Astrocyte of the cerebellum (primary cell): ENCODE data around the gene PPP1R12B.
A peak's percentile ranks its signal among the peaks of the same experiment; 100 is the strongest.
"Not testable (repeated sequence)": the region's sequence is repeated elsewhere in the genome, so short reads cannot be mapped to it uniquely, and the experiment has no call there.

Experiments
- DNase-seq: peaks from one replicate; pipeline ENCODE4 v3.0.0-alpha.2; 2011; ENCODE audit warnings: low read depth
- H3K4me3 ChIP-seq: 2 replicates; pipeline ENCODE4 v1.5.1; 2011; ENCODE audit warnings: mild to moderate bottlenecking, low read depth, low read length, moderate library complexity
- in situ Hi-C: cut with HindIII; loops from 2 replicates; pipeline ENCODE4 v1.10.0; 2017; ENCODE audit warnings: low sequenced_read_pairs
- TF ChIP-seq, protein P1 (sequence below): IDR thresholded peaks from 2 replicates; pipeline ENCODE4 v1.5.1; 2012; ENCODE audit warnings: low read length, low read depth, moderate library complexity, mild to moderate bottlenecking; ENCODE audit errors: missing control alignments

PPP1R12B gene

GRCh38 chr1:202613571-202613970, 265.1 kb downstream of the PPP1R12B start:
- no peak for DNase-seq
- TF ChIP-seq, protein P1, sequence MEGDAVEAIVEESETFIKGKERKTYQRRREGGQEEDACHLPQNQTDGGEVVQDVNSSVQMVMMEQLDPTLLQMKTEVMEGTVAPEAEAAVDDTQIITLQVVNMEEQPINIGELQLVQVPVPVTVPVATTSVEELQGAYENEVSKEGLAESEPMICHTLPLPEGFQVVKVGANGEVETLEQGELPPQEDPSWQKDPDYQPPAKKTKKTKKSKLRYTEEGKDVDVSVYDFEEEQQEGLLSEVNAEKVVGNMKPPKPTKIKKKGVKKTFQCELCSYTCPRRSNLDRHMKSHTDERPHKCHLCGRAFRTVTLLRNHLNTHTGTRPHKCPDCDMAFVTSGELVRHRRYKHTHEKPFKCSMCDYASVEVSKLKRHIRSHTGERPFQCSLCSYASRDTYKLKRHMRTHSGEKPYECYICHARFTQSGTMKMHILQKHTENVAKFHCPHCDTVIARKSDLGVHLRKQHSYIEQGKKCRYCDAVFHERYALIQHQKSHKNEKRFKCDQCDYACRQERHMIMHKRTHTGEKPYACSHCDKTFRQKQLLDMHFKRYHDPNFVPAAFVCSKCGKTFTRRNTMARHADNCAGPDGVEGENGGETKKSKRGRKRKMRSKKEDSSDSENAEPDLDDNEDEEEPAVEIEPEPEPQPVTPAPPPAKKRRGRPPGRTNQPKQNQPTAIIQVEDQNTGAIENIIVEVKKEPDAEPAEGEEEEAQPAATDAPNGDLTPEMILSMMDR: no peak
- H3K4me3 ChIP-seq: no peak overlapping the region
- in situ Hi-C loops: no loop called here

DNA sequence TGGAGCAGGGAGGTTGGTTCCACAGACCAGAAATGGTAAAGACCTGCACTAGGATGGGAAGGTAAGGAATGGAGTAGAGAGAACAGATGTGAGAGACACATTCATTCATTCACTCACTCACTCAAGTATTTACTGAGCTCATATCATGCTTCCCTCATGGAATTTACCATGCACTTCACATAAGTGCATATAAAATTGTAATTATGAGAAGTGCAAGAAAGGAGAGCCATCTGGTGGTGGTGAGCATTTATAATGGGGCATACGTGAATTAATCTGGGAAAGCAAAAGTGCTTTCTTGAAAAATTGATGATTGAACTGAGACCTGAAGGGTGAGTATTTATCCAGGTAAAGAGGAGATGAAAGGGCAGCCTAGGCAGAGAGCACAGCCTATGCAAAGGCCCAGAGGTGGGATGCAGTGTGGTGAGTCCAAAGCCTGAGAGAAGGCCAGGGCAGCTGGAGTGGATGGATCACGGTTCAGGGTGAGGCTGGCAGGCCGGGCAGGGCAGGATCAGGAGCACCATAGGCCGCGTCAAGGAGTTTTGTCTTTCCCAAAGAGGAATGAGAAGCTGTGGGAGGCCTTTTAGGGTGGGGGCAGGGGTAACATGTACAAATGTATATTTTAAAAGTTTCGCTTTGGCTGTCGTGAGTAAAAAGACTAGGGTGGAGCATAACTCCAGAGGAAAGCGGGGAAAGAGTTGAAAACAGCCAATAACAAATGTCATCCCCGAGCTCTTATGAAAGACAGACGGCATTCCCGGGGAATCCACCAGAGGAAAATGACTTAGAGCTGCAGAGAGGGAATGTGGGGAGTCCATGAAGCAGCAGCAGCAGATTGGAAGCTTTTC, 266.1 kb downstream of the PPP1R12B start:
- in situ Hi-C loops, DNase-seq, H3K4me3 ChIP-seq: not testable (repeated sequence)

DNA sequence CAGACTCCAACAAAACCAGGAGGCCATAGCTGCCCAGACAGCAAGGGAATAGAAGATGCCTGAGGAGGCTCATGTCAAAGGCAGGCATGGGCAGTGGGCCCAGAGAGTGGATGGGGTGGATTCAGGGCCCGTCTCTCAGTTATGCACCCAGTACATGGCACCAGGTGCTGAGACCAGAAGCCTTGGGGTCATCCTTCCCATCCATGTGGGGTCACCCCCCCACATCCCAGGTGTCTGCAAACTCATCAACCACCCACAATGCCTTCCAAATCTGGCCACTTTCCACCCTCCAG, 266.7 kb downstream of the PPP1R12B start:
- in situ Hi-C loops, DNase-seq, H3K4me3 ChIP-seq: not testable (repeated sequence)

- peak; percentile 79 for DNase-seq
- H3K4me3 ChIP-seq: no peak overlapping the region
- TF ChIP-seq, protein P1: no peak
- in situ Hi-C loops: no loop called here
These were observed 267.2 kb downstream of the PPP1R12B start for GRCh38 chr1:202615501-202616354.

GRCh38 chr1:202616355-202616915, 267.9 kb downstream of the PPP1R12B start:
- no peak overlapping the region for H3K4me3 ChIP-seq
- TF ChIP-seq, protein P1: no peak
- no peak for DNase-seq
- in situ Hi-C loops: no loop called here

- H3K4me3 ChIP-seq, in situ Hi-C loops, DNase-seq: not testable (repeated sequence)
These were observed 270.5 kb downstream of the PPP1R12B start for GRCh38 chr1:202619012-202619411.

DNA sequence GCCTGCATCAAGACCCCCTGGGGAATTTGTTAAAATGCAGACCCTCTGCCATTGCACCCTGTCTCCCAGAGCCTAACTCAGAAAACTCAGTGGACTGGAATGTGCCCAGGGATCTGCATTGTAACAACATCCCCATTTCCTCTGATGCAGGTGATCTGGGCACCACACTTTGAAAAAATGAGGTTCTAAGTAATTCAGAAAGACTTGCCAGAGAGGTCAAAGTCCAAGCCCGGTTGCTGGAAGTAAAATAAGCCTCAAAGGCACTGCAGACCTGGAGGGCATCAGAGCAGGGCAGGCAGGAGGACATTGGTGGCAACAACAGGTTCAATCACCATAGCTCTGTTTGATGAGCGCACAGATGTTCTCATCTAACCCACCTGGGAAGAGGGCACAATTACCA, 271.0 kb downstream of the PPP1R12B start:
- in situ Hi-C loops: no loop called here
- TF ChIP-seq, protein P1: no peak
- no peak for DNase-seq
- H3K4me3 ChIP-seq: no peak overlapping the region

- in situ Hi-C loops, DNase-seq, H3K4me3 ChIP-seq: not testable (repeated sequence)
These were observed 271.5 kb downstream of the PPP1R12B start for GRCh38 chr1:202620036-202620435.
